Measurements from ENCODE around the gene SYT1.
A peak's percentile ranks its signal among the peaks of the same experiment; 100 is the strongest.

SYT1 gene

DNA sequence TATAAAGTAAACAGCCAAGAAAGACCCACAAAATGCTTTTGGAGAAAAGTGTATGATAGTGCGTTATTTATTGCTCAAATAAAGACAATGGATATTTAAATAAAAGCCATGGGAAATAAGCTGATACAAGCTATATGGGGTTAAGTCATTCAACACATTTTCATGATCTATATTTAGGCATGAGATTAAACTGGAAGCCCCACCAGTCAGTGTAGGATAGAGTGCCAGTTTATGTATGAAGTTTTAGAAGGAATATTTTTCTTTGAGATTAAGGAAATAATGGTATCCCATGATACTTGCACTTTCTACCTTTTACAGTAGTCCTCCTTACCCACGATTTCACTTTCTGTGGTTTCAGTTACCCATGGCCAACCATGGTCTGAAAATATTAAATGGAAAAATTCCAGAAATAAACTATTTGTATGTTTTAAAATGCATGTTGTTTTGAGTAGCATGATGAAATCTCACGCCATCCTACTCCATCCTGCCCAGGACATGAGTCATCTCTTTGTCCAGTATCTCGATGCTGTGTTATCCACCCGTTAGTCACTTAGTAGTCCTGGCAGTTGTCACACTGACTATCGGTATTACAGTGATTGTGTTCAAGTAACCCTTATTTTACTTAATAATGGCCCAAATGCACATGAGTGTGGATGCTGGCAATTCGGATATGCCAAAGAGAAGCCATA, 22.3 kb downstream of the SYT1 start:
- H3K4me2 ChIP-seq (ENCODE audit: low read depth, low read length, poor library complexity, severe bottlenecking), result no peak overlapping the region
- no peak overlapping the region for H3K9ac ChIP-seq (ENCODE audit: low read length)
- no peaks in the 10 kb centered on the region for H4K20me1 ChIP-seq (ENCODE audit: low read depth, low read length)
- no peak for TF ChIP-seq EZH2phosphoT487 (conservative IDR thresholded peaks at IDR 0.05; ENCODE audit: low read length)
- TF ChIP-seq, protein P1, sequence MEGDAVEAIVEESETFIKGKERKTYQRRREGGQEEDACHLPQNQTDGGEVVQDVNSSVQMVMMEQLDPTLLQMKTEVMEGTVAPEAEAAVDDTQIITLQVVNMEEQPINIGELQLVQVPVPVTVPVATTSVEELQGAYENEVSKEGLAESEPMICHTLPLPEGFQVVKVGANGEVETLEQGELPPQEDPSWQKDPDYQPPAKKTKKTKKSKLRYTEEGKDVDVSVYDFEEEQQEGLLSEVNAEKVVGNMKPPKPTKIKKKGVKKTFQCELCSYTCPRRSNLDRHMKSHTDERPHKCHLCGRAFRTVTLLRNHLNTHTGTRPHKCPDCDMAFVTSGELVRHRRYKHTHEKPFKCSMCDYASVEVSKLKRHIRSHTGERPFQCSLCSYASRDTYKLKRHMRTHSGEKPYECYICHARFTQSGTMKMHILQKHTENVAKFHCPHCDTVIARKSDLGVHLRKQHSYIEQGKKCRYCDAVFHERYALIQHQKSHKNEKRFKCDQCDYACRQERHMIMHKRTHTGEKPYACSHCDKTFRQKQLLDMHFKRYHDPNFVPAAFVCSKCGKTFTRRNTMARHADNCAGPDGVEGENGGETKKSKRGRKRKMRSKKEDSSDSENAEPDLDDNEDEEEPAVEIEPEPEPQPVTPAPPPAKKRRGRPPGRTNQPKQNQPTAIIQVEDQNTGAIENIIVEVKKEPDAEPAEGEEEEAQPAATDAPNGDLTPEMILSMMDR (IDR thresholded peaks at IDR 0.05; ENCODE audit: insufficient read depth, low read length, poor library complexity, severe bottlenecking), result no peak
- H3K27me3 ChIP-seq (ENCODE audit: low read length), result no peaks in the 10 kb centered on the region
- H3F3A ChIP-seq (ENCODE audit: insufficient read depth), result no peaks in the 10 kb centered on the region
- H3K4me3 ChIP-seq (ENCODE audit: insufficient read depth, low read length, poor library complexity, severe bottlenecking), result no peak overlapping the region
- no peaks in the 10 kb centered on the region for H3K9me3 ChIP-seq (ENCODE audit: insufficient read depth, low read length)
- no peaks in the 10 kb centered on the region for H3K79me2 ChIP-seq (ENCODE audit: insufficient read depth, low read length)
- no peak overlapping the region for H3K27ac ChIP-seq (ENCODE audit: low read depth, low read length)
- no peaks in the 10 kb centered on the region for H3K9me2 ChIP-seq (replicated peaks; ENCODE audit: insufficient read depth, low read length)
- no peak overlapping the region for H2AFZ ChIP-seq (ENCODE audit: low read depth, low read length, severe bottlenecking)
- no peaks in the 10 kb centered on the region for H3K36me3 ChIP-seq (ENCODE audit: low read length)

DNA sequence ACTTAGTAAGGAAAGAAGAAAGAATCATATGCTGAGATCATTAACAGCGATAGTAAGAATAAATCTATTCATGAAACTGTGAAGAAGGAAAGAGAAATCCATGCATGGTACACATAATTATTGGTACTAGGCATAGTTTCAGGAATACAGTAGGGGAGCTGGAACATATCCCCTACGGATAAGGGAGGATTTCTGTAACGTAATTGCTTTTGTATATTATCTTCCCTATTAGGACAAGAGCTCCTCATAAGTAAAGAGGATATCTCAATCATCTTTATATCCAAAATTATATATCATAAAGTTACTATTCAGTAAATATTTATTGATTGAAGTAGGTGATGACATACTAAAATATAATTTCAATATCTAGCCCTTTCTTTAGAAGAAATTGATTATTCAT, 22.9 kb downstream of the SYT1 start:
- no peak overlapping the region for H3K4me3 ChIP-seq (ENCODE audit: insufficient read depth, low read length, poor library complexity, severe bottlenecking)
- H3K79me2 ChIP-seq (ENCODE audit: insufficient read depth, low read length), result no peaks in the 10 kb centered on the region
- no peaks in the 10 kb centered on the region for H4K20me1 ChIP-seq (ENCODE audit: low read depth, low read length)
- H2AFZ ChIP-seq (ENCODE audit: low read depth, low read length, severe bottlenecking), result no peak overlapping the region
- TF ChIP-seq EZH2phosphoT487 (conservative IDR thresholded peaks at IDR 0.05; ENCODE audit: low read length), result no peak
- TF ChIP-seq, protein P1 (IDR thresholded peaks at IDR 0.05; ENCODE audit: insufficient read depth, low read length, poor library complexity, severe bottlenecking), result no peak
- no peak overlapping the region for H3K9ac ChIP-seq (ENCODE audit: low read length)
- H3K9me3 ChIP-seq (ENCODE audit: insufficient read depth, low read length), result no peaks in the 10 kb centered on the region
- H3K36me3 ChIP-seq (ENCODE audit: low read length), result no peaks in the 10 kb centered on the region
- no peaks in the 10 kb centered on the region for H3K27me3 ChIP-seq (ENCODE audit: low read length)
- no peak overlapping the region for H3K4me2 ChIP-seq (ENCODE audit: low read depth, low read length, poor library complexity, severe bottlenecking)
- H3K9me2 ChIP-seq (replicated peaks; ENCODE audit: insufficient read depth, low read length), result no peaks in the 10 kb centered on the region
- H3K27ac ChIP-seq (ENCODE audit: low read depth, low read length), result no peak overlapping the region
- H3F3A ChIP-seq (ENCODE audit: insufficient read depth), result no peaks in the 10 kb centered on the region

DNA sequence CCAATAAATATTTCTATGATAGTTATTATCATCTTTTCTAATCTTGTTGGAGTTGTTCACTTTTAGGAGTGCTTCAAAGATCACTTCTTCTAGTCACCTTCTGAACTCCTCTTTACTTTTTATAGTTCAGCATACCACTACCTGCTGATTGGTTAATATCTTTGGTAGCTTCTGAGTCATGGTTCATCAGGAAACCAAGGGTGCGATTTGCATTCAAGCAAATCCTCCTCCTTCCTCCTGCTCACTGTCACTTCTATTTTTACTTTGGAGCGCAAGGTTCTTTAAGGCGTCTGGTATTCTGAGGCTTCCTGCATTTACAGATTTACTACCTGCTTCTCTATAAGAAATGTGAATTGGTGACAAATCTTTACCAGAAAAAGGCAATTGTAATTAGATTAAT, 24.0 kb downstream of the SYT1 start:
- H3K9ac ChIP-seq (ENCODE audit: low read length), result no peak overlapping the region
- H3K4me2 ChIP-seq (ENCODE audit: low read depth, low read length, poor library complexity, severe bottlenecking), result peak overlapping the region; percentile 23
- H3K4me3 ChIP-seq (ENCODE audit: insufficient read depth, low read length, poor library complexity, severe bottlenecking), result no peak overlapping the region
- no peaks in the 10 kb centered on the region for H3K36me3 ChIP-seq (ENCODE audit: low read length)
- H3K9me3 ChIP-seq (ENCODE audit: insufficient read depth, low read length), result no peaks in the 10 kb centered on the region
- no peaks in the 10 kb centered on the region for H3K79me2 ChIP-seq (ENCODE audit: insufficient read depth, low read length)
- H4K20me1 ChIP-seq (ENCODE audit: low read depth, low read length), result no peaks in the 10 kb centered on the region
- no peaks in the 10 kb centered on the region for H3F3A ChIP-seq (ENCODE audit: insufficient read depth)
- no peaks in the 10 kb centered on the region for H3K9me2 ChIP-seq (replicated peaks; ENCODE audit: insufficient read depth, low read length)
- no peak overlapping the region for H3K27ac ChIP-seq (ENCODE audit: low read depth, low read length)
- TF ChIP-seq, protein P1 (IDR thresholded peaks at IDR 0.05; ENCODE audit: insufficient read depth, low read length, poor library complexity, severe bottlenecking), result no peak
- no peak for TF ChIP-seq EZH2phosphoT487 (conservative IDR thresholded peaks at IDR 0.05; ENCODE audit: low read length)
- no peaks in the 10 kb centered on the region for H3K27me3 ChIP-seq (ENCODE audit: low read length)
- no peak overlapping the region for H2AFZ ChIP-seq (ENCODE audit: low read depth, low read length, severe bottlenecking)
